ENCODE measurements around the gene ZBTB7B.

DNA sequence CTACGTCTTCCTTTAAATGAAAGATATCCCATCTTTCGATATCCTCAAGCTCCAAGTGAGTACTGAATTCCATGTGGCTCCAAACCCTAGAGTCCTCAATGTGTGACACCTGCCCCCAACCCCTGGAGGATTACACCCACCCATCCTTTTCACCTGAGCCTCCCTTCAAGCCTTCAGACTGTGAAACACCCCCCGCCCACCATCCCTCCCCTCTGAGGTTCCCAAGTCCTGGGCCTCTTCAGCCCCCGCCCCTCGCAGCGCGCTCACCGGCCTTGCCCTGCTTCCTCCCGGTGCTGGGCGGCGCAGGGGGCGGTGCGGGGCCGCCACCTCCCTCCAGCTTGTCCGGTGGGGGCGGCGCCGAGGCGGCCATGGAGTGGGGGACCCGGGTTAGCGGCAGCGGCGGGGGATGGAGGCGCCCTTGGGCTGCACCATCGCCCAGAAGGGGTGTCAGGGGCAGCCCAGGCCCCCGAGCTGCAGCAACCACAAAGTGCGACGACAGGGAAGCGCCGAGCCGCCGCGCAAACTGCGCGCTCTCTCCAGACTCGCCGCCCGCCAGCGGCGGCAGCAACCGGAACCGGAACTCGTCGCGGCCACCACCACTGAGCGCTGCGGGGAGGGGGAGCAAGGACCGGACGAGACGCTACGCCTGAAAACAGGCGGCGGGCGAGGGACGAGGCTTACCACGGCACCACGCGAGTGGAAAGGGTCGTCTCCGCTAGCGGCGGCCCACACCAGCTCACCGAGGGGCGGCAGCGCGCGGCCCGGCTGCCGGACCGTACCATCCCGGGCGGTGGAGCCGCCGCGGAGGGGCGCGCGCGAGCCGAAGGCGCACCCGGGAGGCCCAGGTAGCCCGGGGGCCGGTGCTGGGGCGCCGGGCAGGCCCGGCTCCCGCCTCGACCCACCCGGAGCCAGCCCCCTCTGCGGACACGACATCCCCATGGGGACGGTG lies 41.1 kb upstream of the ZBTB7B start, which contains the start of gene PYGO2:
- TF ChIP-seq GATA2 (IDR thresholded peaks at IDR 0.05; ENCODE audit: low read depth, low read length) (no peak; the same call in 1 of the 2 replicates), GATA3 (IDR thresholded peaks at IDR 0.05; ENCODE audit: low read depth, low read length) (no peak)

All from SH-SY5Y (cell line).